K562 (cell line): ENCODE data around the gene RAMP2.

Experiments used
- CREB1 ChIP-seq, 2 experiments: sonication (generic) in 1 of 2; formaldehyde crosslinking in 1 of 2; IDR thresholded peaks; 2 replicates each; pipeline versions ENCODE4 v1.6.1 to v1.8.0; 2012 to 2022; ENCODE audit warnings: inconsistent platforms in 1 of 2, mild to moderate bottlenecking in 1 of 2, missing genetic modification reagents in 1 of 2, moderate library complexity in 1 of 2
- ERF ChIP-seq: fragments of 450-650 bp; formaldehyde crosslinking; IDR thresholded peaks from 2 replicates; pipeline ENCODE4 v1.4.0; 2020; ENCODE audit warnings: mild to moderate bottlenecking, mixed read lengths
- PHF8 ChIP-seq: fragments of 200-600 bp; sonication (generic); IDR thresholded peaks from 2 replicates; pipeline ENCODE4 v1.6.1; 2012; ENCODE audit warnings: mixed run types, mild to moderate bottlenecking, inconsistent platforms, low read length, moderate library complexity, borderline replicate concordance
- POLR2A ChIP-seq: fragments of 450-650 bp; conservative IDR thresholded peaks from 2 replicates; pipeline ENCODE4 v1.6.1; 2016
- TF ChIP-seq, protein P1 (sequence below): fragments of 450-650 bp; IDR thresholded peaks from 2 replicates; pipeline ENCODE4 v1.6.1; 2016; ENCODE audit warnings: borderline replicate concordance

DNA sequence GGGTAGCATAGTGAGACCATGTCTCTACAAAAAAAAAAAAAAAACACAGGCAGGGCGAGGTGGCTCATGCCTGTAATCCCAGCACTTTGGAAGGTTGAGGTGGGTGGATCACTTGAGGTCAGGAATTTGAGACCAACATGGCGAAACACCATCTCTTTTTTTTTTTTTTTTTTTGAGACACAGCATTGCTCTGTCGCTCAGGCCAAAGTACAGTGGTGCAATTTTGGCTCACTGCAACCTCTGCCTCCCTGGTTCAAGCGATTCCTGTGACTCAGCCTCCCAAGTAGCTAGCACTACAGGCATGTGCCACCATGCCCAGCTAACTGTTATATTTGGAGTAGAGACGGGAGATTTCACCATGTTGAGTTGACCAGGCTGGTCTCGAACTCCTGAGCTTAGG is 5.1 kb downstream of the RAMP2 start:
- TF ChIP-seq POLR2A (no peak), ERF (CRISPR knock-in tag) (no peak), PHF8 (no peak), CREB1 (IDR thresholded peaks at IDR 0.05) (no peak), CREB1 (CRISPR knock-in tag; IDR thresholded peaks at IDR 0.05) (no peak)
- TF ChIP-seq, protein P1, sequence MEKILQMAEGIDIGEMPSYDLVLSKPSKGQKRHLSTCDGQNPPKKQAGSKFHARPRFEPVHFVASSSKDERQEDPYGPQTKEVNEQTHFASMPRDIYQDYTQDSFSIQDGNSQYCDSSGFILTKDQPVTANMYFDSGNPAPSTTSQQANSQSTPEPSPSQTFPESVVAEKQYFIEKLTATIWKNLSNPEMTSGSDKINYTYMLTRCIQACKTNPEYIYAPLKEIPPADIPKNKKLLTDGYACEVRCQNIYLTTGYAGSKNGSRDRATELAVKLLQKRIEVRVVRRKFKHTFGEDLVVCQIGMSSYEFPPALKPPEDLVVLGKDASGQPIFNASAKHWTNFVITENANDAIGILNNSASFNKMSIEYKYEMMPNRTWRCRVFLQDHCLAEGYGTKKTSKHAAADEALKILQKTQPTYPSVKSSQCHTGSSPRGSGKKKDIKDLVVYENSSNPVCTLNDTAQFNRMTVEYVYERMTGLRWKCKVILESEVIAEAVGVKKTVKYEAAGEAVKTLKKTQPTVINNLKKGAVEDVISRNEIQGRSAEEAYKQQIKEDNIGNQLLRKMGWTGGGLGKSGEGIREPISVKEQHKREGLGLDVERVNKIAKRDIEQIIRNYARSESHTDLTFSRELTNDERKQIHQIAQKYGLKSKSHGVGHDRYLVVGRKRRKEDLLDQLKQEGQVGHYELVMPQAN: no peak
